Thyroid gland (tissue), 4 donors: ENCODE results near the gene CAMKK1.

ENCODE experiments used
- CTCF ChIP-seq, 6 experiments: fragments of 200-600 bp in 3 of 6; fragments of 450-650 bp in 3 of 6; sonication (generic) in 3 of 6; IDR thresholded peaks; one replicate each; pipeline ENCODE4 v1.5.1; 2016 to 2019; ENCODE audit warnings: antibody characterized with exemption in 6 of 6, mild to moderate bottlenecking in 2 of 6, inconsistent platforms in 1 of 6, moderate library complexity in 1 of 6
- POLR2A ChIP-seq, 2 donors: fragments of 450-650 bp; IDR thresholded peaks; one replicate each; pipeline ENCODE4 v1.6.1; 2017; ENCODE audit warnings: antibody characterized with exemption in 2 of 2, mild to moderate bottlenecking in 2 of 2, moderate library complexity in 1 of 2

- TF ChIP-seq POLR2A (IDR thresholded peaks at IDR 0.05) = no peak
- no peak for TF ChIP-seq CTCF (IDR thresholded peaks at IDR 0.05)
These were observed 36.3 kb upstream of the CAMKK1 start for GRCh38 chr17:3929181-3929580.
